K562 (cell line): ENCODE results near the gene RAB31. TPM values are rescaled to one million over a fixed set of nuclear protein-coding genes. Genes with fewer than 3 reads are reported as not detected.

ENCODE experiments used
- AFF1 ChIP-seq, 2 experiments: fragments of 450-650 bp; IDR thresholded peaks; 2 replicates each; pipeline ENCODE4 v1.6.1; 2018; ENCODE audit warnings: mild to moderate bottlenecking in 2 of 2, low read depth in 1 of 2; ENCODE audit not compliant: partially characterized antibody in 2 of 2
- HBP1 ChIP-seq: fragments of 450-650 bp; formaldehyde crosslinking; IDR thresholded peaks from 2 replicates; pipeline ENCODE4 v1.4.0; 2022; ENCODE audit warnings: missing genetic modification characterization
- MAZ ChIP-seq, 2 experiments: fragments of 450-650 bp in 1 of 2; sonication (generic) in 1 of 2; formaldehyde crosslinking; IDR thresholded peaks in 1 of 2; conservative IDR thresholded peaks in 1 of 2; 2 replicates each; pipeline versions ENCODE4 v1.4.0 to v1.5.0; 2020; ENCODE audit warnings: mild to moderate bottlenecking in 1 of 2, missing genetic modification reagents in 1 of 2
- MBD1 ChIP-seq: fragments of 250-450 bp; sonication (Bioruptor Pico); IDR thresholded peaks from 2 replicates; pipeline ENCODE4 v1.8.0; 2022; ENCODE audit warnings: inconsistent platforms
- PHF21A ChIP-seq: fragments of 450-650 bp; IDR thresholded peaks from 2 replicates; pipeline ENCODE4 v1.6.1; 2017; ENCODE audit warnings: low read depth, borderline replicate concordance
- POLR2AphosphoS5 ChIP-seq: IDR thresholded peaks from 2 replicates; pipeline ENCODE4 v1.6.1; 2011; ENCODE audit warnings: mild to moderate bottlenecking, low read depth, low read length, moderate library complexity; ENCODE audit not compliant: control insufficient read depth, insufficient read depth
- XRCC4 ChIP-seq: IDR thresholded peaks from one replicate; pipeline ENCODE4 v1.6.1; 2011; ENCODE audit not compliant: insufficient read depth, insufficient read length; ENCODE audit errors: extremely low read depth
- ZNF146 ChIP-seq: IDR thresholded peaks from one replicate; pipeline ENCODE4 v1.6.1; 2018; ENCODE audit warnings: missing compliant biosample characterization; ENCODE audit not compliant: unreplicated experiment
- ZNF175 ChIP-seq: fragments of 200-800 bp; sonication (Bioruptor generic); IDR thresholded peaks from 2 replicates; pipeline ENCODE4 v1.6.1; 2016; ENCODE audit warnings: low read depth, mild to moderate bottlenecking, missing genetic modification characterization, missing compliant biosample characterization
- ZNF277 ChIP-seq: fragments of 250-450 bp; sonication (Bioruptor Pico); IDR thresholded peaks from 2 replicates; pipeline ENCODE4 v1.8.0; 2022; ENCODE audit warnings: inconsistent platforms, mild to moderate bottlenecking, moderate library complexity, borderline replicate concordance
- polyA plus RNA-seq, 8 experiments: library from polyadenylated mRNA; depleted of rRNA in 4 of 8; stranded (reverse) in 5 of 8; unstranded in 3 of 8; fragments of >200 nt; fragmentation: Nextera tagmentation in 2 of 8; fragmentation: Illumina TruSeq in 1 of 8; extraction: Ambion mirVana in 2 of 8; extraction: Trizol in 1 of 8; gene quantifications; 2 replicates each; pipeline versions ENCODE4 v1.2.1 to v1.2.3, GENCODE V29; 2011 to 2014; ENCODE audit warnings: inconsistent platforms in 1 of 8, missing spikeins in 1 of 8
- total RNA-seq, 7 experiments: library from RNA; depleted of rRNA in 6 of 7; stranded (reverse); fragments of >200 nt in 6 of 7; fragmentation: Illumina TruSeq in 2 of 7; extraction: Trizol in 2 of 7; gene quantifications; 2 replicates each; pipeline versions ENCODE4 v1.2.1 to v1.2.3, GENCODE V29; 2011 to 2021; ENCODE audit warnings: low replicate concordance in 1 of 7

Gene RAB31
- total and polyA plus RNA-seq, 9 of the 15 experiments (the other 6 are each of a cell fraction or from before 2014, with no cell fraction given), result 20.7 to 70.4 (median 41.3) TPM

GRCh38 chr18:9743200-9744016 is 35.3 kb downstream of the RAB31 start (continued):
- TF ChIP-seq MBD1 (CRISPR knock-in tag) (0 out of 2 replicates have a peak, but pooled peaks have one; percentile 17), XRCC4 (no peak), ZNF175 (CRISPR knock-in tag) (peak; percentile 66; the same call in 1 of the 2 replicates), ZNF146 (CRISPR knock-in tag) (no peak), POLR2AphosphoS5 (peak; percentile 48; the same call in 1 of the 2 replicates), AFF1 (IDR thresholded peaks at IDR 0.05; ENCODE audit: low read depth in 1 of 2, partially characterized antibody in 2 of 2) (peak; percentile 16 to 30), ZNF277 (CRISPR knock-in tag) (no peak), MAZ (CRISPR knock-in tag; conservative IDR thresholded peaks at IDR 0.05 in 1 of 2, IDR thresholded peaks at IDR 0.05 in 1 of 2) (peak; percentile 44 to 74; a peak in 3 of 4 replicates), HBP1 (CRISPR knock-in tag) (peak; percentile 54; the same call in 1 of the 2 replicates), PHF21A (no peak)
